ENCODE measurements around the gene ATF6. TPM values are rescaled to one million over a fixed set of nuclear protein-coding genes. Genes with fewer than 3 reads are reported as not detected.

ATF6 gene
- total and polyA plus RNA-seq, 2 of the 4 experiments (the other 2 are of a cell fraction): 12.2 to 17.6 TPM

- Histone ChIP-seq H3K36me3 (ENCODE audit: control insufficient read depth, insufficient read depth, low read length) (no peaks in the 10 kb centered on the region), H4K20me1 (ENCODE audit: insufficient read depth, low read length) (no peaks in the 10 kb centered on the region), H2AK5ac (ENCODE audit: low read depth, low read length) (no peak overlapping the region), H4K91ac (ENCODE audit: insufficient read depth, low read depth, low read length) (no peak overlapping the region), H3K4me1 (ENCODE audit: control insufficient read depth, insufficient read depth, low read length) (peaks cover 4% of the 10 kb centered on the region; the same call in 1 of the 2 replicates), H3K27ac (ENCODE audit: insufficient read depth, low read length) (no peak overlapping the region), H3K27me3 (ENCODE audit: control insufficient read depth, insufficient read depth, low read length) (no peaks in the 10 kb centered on the region), H2BK20ac (ENCODE audit: low read depth, low read length) (no peak overlapping the region), H3K18ac (ENCODE audit: low read depth, low read length) (no peak overlapping the region), H3K4me3 (ENCODE audit: insufficient read depth, low read depth, low read length) (no peak overlapping the region), H2BK120ac (ENCODE audit: low read depth, low read length) (no peak overlapping the region), H2BK15ac (ENCODE audit: low read depth, low read length) (no peak overlapping the region), H3K4ac (ENCODE audit: low read depth, low read length) (no peak overlapping the region), H3K4me2 (ENCODE audit: low read depth, low read length) (no peak overlapping the region; the same call in 1 of the 2 replicates), H4K5ac (ENCODE audit: low read depth, low read length) (no peak overlapping the region; the same call in 1 of the 2 replicates), H2AK9ac (replicated peaks; ENCODE audit: low read depth, low read length, poor library complexity) (no peak overlapping the region), H3K23ac (ENCODE audit: low read depth, low read length) (no peak overlapping the region), H2BK5ac (ENCODE audit: low read depth, low read length, poor library complexity, severe bottlenecking) (no peak overlapping the region), H3K14ac (replicated peaks; ENCODE audit: low read depth, low read length) (no peak overlapping the region), H3K79me1 (ENCODE audit: low read depth in 1 of 2, low read length in 2 of 2) (0 out of 4 replicates have a peak, but pooled peaks cover 0 to 5% of the 10 kb centered on the region in 2 experiments), H2AFZ (replicated peaks; ENCODE audit: low read length, poor library complexity) (no peak overlapping the region), H3K9me3 (ENCODE audit: control insufficient read depth, insufficient read depth, low read length) (no peaks in the 10 kb centered on the region), H3K9ac (ENCODE audit: low read depth, low read length) (no peak overlapping the region), H3K9me1 (ENCODE audit: insufficient read depth, low read length) (0 out of 2 replicates have a peak, but pooled peaks cover 3% of the 10 kb centered on the region), H4K8ac (ENCODE audit: low read depth in 2 of 2, low read length in 2 of 2) (no peak overlapping the region), H3K56ac (ENCODE audit: extremely low read depth, insufficient read depth, low read length) (no peak overlapping the region)
- no TSS peak for BruUV-seq (replicated peaks)
- intact Hi-C loops (cut with micrococcal nuclease): no loop called here
- in situ Hi-C loops (cut with MboI; ENCODE audit: low sequenced_read_pairs): no loop called here
- dilution Hi-C loops (cut with HindIII; ENCODE audit: low sequenced_read_pairs, unreplicated experiment): no loop called here
- ATAC-seq (ENCODE audit: low read depth) (no peak; the same call in 1 of the 2 replicates), DNase-seq (peak; percentile 31)
- CTCF ChIA-PET: no interaction called here
- TF ChIP-seq FOS (IDR thresholded peaks at IDR 0.05; ENCODE audit: low read depth, low read length) (no peak), CHD1 (IDR thresholded peaks at IDR 0.05; ENCODE audit: low read depth, low read length) (no peak), SMC3 (IDR thresholded peaks at IDR 0.05; ENCODE audit: low read depth, low read length) (no peak), MAZ (IDR thresholded peaks at IDR 0.05; ENCODE audit: borderline replicate concordance, low read depth, low read length) (no peak), POLR2A (IDR thresholded peaks at IDR 0.05; ENCODE audit: low read depth, low read length) (no peak), MXI1 (IDR thresholded peaks at IDR 0.05; ENCODE audit: borderline replicate concordance, low read depth, low read length) (no peak), NFE2L2 (IDR thresholded peaks at IDR 0.05; ENCODE audit: low read depth, low read length) (no peak), RAD21 (IDR thresholded peaks at IDR 0.05; ENCODE audit: low read length) (no peak)
- TF ChIP-seq, protein P1, sequence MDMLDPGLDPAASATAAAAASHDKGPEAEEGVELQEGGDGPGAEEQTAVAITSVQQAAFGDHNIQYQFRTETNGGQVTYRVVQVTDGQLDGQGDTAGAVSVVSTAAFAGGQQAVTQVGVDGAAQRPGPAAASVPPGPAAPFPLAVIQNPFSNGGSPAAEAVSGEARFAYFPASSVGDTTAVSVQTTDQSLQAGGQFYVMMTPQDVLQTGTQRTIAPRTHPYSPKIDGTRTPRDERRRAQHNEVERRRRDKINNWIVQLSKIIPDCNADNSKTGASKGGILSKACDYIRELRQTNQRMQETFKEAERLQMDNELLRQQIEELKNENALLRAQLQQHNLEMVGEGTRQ (IDR thresholded peaks at IDR 0.05; ENCODE audit: low read depth, low read length): no peak
- POLR2A ChIA-PET (ENCODE audit: unreplicated experiment): no interaction called here
These were observed 83.4 kb downstream of the ATF6 start for GRCh38 chr1:161849518-161849917.
